Smooth muscle cell (in vitro differentiated cells): ENCODE measurements around the gene HIF1A. TPM values are rescaled to one million over a fixed set of nuclear protein-coding genes. Genes with fewer than 3 reads are reported as not detected.

Experiments
- DNase-seq: peaks from one replicate; lab custom pipeline; 2025; ENCODE audit not compliant: unreplicated experiment; lab: John Stamatoyannopoulos, UW
- H2AFZ ChIP-seq: fragments of 200-600 bp; sonication (generic); 2 replicates; pipeline ENCODE4 v1.6.0; 2016; ENCODE audit warnings: antibody characterized with exemption, low read depth, mild to moderate bottlenecking
- H3F3A ChIP-seq: fragments of 200-600 bp; sonication (generic); 2 replicates; pipeline ENCODE4 v1.6.0; 2017; ENCODE audit warnings: antibody characterized with exemption, low read depth
- H3K27ac ChIP-seq: fragments of 200-600 bp; sonication (generic); 2 replicates; pipeline ENCODE4 v1.5.1; 2016; ENCODE audit warnings: low read depth, mild to moderate bottlenecking
- H3K27me3 ChIP-seq: fragments of 200-600 bp; sonication (generic); 2 replicates; pipeline ENCODE4 v1.6.1; 2016; ENCODE audit warnings: low read depth, mild to moderate bottlenecking
- H3K36me3 ChIP-seq: fragments of 200-600 bp; sonication (generic); 2 replicates; pipeline ENCODE4 v1.5.1; 2016; ENCODE audit warnings: low read depth
- H3K4me1 ChIP-seq: fragments of 200-600 bp; sonication (generic); 2 replicates; pipeline ENCODE4 v1.5.1; 2016; ENCODE audit warnings: low read depth
- H3K4me2 ChIP-seq: fragments of 200-600 bp; sonication (generic); 2 replicates; pipeline ENCODE4 v1.6.0; 2016; ENCODE audit warnings: mild to moderate bottlenecking
- H3K4me3 ChIP-seq: fragments of 200-600 bp; sonication (generic); 2 replicates; pipeline ENCODE4 v1.5.1; 2016; ENCODE audit warnings: mild to moderate bottlenecking
- H3K79me2 ChIP-seq: fragments of 200-600 bp; sonication (generic); 2 replicates; pipeline ENCODE4 v1.6.0; 2016; ENCODE audit warnings: low read depth, mild to moderate bottlenecking
- H3K9ac ChIP-seq: fragments of 200-600 bp; sonication (generic); 2 replicates; pipeline ENCODE4 v1.6.0; 2016; ENCODE audit warnings: low read depth
- H3K9me3 ChIP-seq: fragments of 200-600 bp; sonication (generic); replicated peaks from 2 replicates; pipeline ENCODE4 v1.5.1; 2016; ENCODE audit warnings: low read depth
- H4K20me1 ChIP-seq: fragments of 200-600 bp; sonication (generic); 2 replicates; pipeline ENCODE4 v1.6.0; 2016; ENCODE audit warnings: low read depth
- CTCF ChIP-seq: fragments of 200-600 bp; sonication (generic); IDR thresholded peaks from 2 replicates; pipeline ENCODE4 v1.5.1; 2017; ENCODE audit warnings: borderline replicate concordance, mild to moderate bottlenecking, antibody characterized with exemption; ENCODE audit not compliant: insufficient read depth, poor library complexity, severe bottlenecking
- WGBS: methylation state at CpG from one replicate; pipeline ENCODE4 v1.1.7; 2016; ENCODE audit warnings: low lambda C conversion rate; 5-methylcytosine and 5-hydroxymethylcytosine counted together
- polyA plus RNA-seq: library from polyadenylated mRNA; unstranded; fragments of >200 nt; fragmentation: Nextera tagmentation; extraction: Ambion mirVana; gene quantifications from 2 replicates; pipeline ENCODE4 v1.2.1, GENCODE V29; 2016
- total RNA-seq: library from RNA; depleted of rRNA; stranded (reverse); fragments of >200 nt; gene quantifications from 2 replicates; pipeline ENCODE4 v1.2.3, GENCODE V29; 2014

Gene HIF1A
- total and polyA plus RNA-seq, 2 experiments from 2014 or later, result 140 to 376 TPM

GRCh38 chr14:61672796-61673195 lies 22.5 kb upstream of the HIF1A start:
- H3K4me2 ChIP-seq, result no peak overlapping the region
- no peak for TF ChIP-seq CTCF
- no peak overlapping the region for H3K27ac ChIP-seq
- no peak overlapping the region for H3K4me3 ChIP-seq
- H3K36me3 ChIP-seq, result no peaks in the 10 kb centered on the region
- no peak overlapping the region for H3K9ac ChIP-seq
- H3K27me3 ChIP-seq, result no peaks in the 10 kb centered on the region
- H3K79me2 ChIP-seq, result no peaks in the 10 kb centered on the region
- no peaks in the 10 kb centered on the region for H4K20me1 ChIP-seq
- H3K9me3 ChIP-seq, result no peaks in the 10 kb centered on the region
- H3K4me1 ChIP-seq, result no peaks in the 10 kb centered on the region
- WGBS, result 98% methylated on average over 7 of the region's 7 CpGs
- no peaks in the 10 kb centered on the region for H3F3A ChIP-seq
- H2AFZ ChIP-seq, result no peak overlapping the region
- no peak for DNase-seq

GRCh38 chr14:61673305-61673704 lies 22.0 kb upstream of the HIF1A start:
- H3K79me2 ChIP-seq, result no peaks in the 10 kb centered on the region
- H3K9me3 ChIP-seq, result no peaks in the 10 kb centered on the region
- no peaks in the 10 kb centered on the region for H3F3A ChIP-seq
- DNase-seq, result no peak
- WGBS, result 41% methylated on average over 5 of the region's 5 CpGs
- no peaks in the 10 kb centered on the region for H3K36me3 ChIP-seq
- no peak overlapping the region for H3K9ac ChIP-seq
- H4K20me1 ChIP-seq, result no peaks in the 10 kb centered on the region
- no peak for TF ChIP-seq CTCF
- H3K4me1 ChIP-seq, result no peaks in the 10 kb centered on the region
- no peak overlapping the region for H3K27ac ChIP-seq
- no peak overlapping the region for H3K4me3 ChIP-seq
- H3K27me3 ChIP-seq, result no peaks in the 10 kb centered on the region
- H2AFZ ChIP-seq, result peak overlapping the region; percentile 4
- H3K4me2 ChIP-seq, result no peak overlapping the region

- H3K36me3 ChIP-seq, result no peaks in the 10 kb centered on the region
- peaks cover 5% of the 10 kb centered on the region for H3K4me1 ChIP-seq
- H2AFZ ChIP-seq, result no peak overlapping the region
- no peaks in the 10 kb centered on the region for H3F3A ChIP-seq
- no peaks in the 10 kb centered on the region for H3K27me3 ChIP-seq
- WGBS, result 94% methylated on average over 3 of the region's 3 CpGs
- no peaks in the 10 kb centered on the region for H3K9me3 ChIP-seq
- no peaks in the 10 kb centered on the region for H4K20me1 ChIP-seq
- H3K4me2 ChIP-seq, result no peak overlapping the region
- H3K27ac ChIP-seq, result no peak overlapping the region
- no peak overlapping the region for H3K4me3 ChIP-seq
- no peak for DNase-seq
- no peak for TF ChIP-seq CTCF
- no peak overlapping the region for H3K9ac ChIP-seq
- no peaks in the 10 kb centered on the region for H3K79me2 ChIP-seq
These were observed 20.0 kb upstream of the HIF1A start for GRCh38 chr14:61675291-61675690.

- Histone ChIP-seq H3K4me1 (peaks cover 5% of the 10 kb centered on the region), H4K20me1 (no peaks in the 10 kb centered on the region), H3K9ac (no peak overlapping the region), H3K27ac (no peak overlapping the region), H3K4me3 (no peak overlapping the region), H3K79me2 (no peaks in the 10 kb centered on the region), H3K9me3 (no peaks in the 10 kb centered on the region), H2AFZ (no peak overlapping the region), H3K27me3 (no peaks in the 10 kb centered on the region), H3K36me3 (no peaks in the 10 kb centered on the region), H3F3A (no peaks in the 10 kb centered on the region), H3K4me2 (no peak overlapping the region)
- no peak for TF ChIP-seq CTCF
- no peak for DNase-seq
These were observed 17.8 kb upstream of the HIF1A start for GRCh38 chr14:61677479-61677878.
